Pericardium fibroblast (primary cell): ENCODE data around the gene CDC25C. TPM values are rescaled to one million over a fixed set of nuclear protein-coding genes. Genes with fewer than 3 reads are reported as not detected.

Source experiments
- total RNA-seq: library from RNA; depleted of rRNA; stranded (reverse); fragments of >200 nt; gene quantifications from 2 replicates; pipeline ENCODE4 v1.2.3, GENCODE V29; 2015

CDC25C gene
- 0.12 TPM in 1 of 2 replicates, not detected in the other for total RNA-seq

DNA sequence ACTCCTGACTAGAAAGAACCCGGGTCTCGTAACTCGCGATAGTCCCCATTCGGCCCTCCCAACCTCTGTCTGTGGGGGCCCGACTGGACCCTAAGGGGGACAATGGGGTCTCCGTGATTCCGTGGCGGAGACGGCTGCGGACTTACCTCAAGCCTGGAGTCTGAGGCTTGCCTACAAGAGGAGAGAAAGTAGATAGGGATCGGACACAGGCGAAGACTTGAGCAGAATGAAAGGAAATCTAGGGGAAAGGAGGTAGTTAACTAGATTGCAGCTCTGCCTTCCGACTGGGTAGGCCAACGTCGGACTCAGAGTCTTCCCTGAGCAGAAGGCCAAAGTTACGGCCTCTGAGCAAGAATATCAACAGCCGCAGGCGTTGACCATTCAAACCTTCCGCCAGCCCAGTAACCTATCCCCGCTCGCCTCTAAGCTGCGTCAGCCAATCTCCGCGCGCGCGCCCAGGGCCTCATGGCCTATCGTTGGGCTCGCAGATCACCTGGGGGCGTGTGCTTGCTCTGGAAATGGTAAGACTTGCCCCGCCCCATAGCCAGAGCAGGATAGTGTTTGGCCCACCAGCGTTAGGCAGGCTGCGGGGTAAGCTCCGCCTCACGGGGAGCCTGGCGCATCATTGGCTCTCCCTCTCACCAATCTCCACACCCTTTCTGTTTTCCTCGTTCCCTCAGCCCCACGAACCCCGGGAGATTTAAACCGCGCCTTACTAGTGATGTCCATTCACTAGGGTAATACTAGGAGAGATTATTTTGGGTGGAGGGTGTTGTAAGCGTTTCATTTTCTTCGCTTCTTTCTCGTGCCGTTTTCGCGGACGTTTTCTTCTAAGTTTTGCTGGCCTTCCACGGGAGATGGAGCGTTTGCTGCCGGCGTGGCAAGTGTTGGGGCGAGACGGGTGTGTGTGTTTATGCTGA is at the start of gene CDC25C:
Gene CDC25C (minus strand): TSS at position 356 of the 920 bp plus-strand sequence. CDS start 624 bp downstream, outside the sequence.

DNA sequence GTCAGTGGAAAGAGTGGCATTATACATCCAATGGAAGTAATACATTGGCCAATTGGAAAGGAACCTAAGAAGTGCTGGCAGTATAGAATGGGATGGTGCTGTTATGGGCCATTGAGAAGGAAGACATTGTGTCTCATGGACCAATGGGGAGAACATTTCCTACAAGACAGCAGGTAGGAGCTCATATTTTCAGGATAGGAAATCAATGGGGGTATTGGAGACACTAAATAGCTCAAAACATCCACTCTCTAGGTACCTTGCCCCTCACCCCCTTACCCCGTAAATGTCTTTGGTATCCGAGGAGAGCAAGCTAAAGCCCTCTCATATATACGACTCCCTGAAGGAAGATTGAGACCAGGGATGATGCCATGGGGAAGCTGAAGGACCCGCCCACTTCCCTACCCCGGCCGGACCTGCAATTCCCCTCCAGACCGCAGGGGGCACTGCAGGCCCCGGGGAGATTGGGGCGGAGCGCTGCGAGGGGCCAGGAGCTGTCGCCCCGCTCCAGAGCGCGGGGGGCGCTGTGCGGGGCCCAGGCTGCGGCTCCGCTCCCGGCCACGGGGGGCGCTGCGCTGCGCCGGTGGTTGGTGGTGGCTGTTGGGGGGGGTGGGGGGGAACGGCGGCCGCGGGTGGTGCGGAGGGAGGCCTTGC is 20.6 kb upstream of the CDC25C start, which contains the start of gene KDM3B:
Gene KDM3B (plus strand): TSS at position 615 of the 651 bp plus-strand sequence. CDS start 111 bp downstream, outside the sequence.

GRCh38 chr5:138337685-138338410 is 6.2 kb upstream of the CDC25C start, which contains the start of gene FAM53C:
Gene FAM53C, plus strand, starts transcription at chr5:138338266. Its CDS starts 3,070 bp downstream, at chr5:138341336.

GRCh38 chr5:138274189-138274853 is 57.3 kb downstream of the CDC25C start, which contains the start of gene GFRA3:
Gene GFRA3, minus strand, starts transcription at chr5:138274621. Its CDS starts 197 bp downstream, at chr5:138274424.

Other genes with a start within 250 kb of the CDC25C start
- gene WNT8A, start 247.8 kb downstream of the CDC25C start, total RNA-seq = not detected in 2 replicates
- 1.2 and 1.4 TPM in 2 replicates for gene NME5, start 192.4 kb downstream of the CDC25C start, total RNA-seq
- 20.6 and 22.8 TPM in 2 replicates for gene BRD8, start 153.2 kb downstream of the CDC25C start, total RNA-seq
- gene KIF20A, start 152.7 kb downstream of the CDC25C start, total RNA-seq = 1.3 and 4.3 TPM in 2 replicates
- 13.1 and 17.3 TPM in 2 replicates for gene CDC23, start 118.5 kb downstream of the CDC25C start, total RNA-seq
- not detected in 2 replicates for gene GFRA3, start 57.2 kb downstream of the CDC25C start, total RNA-seq
- gene FAM53C, start 6.5 kb upstream of the CDC25C start, total RNA-seq = 23.8 and 24.7 TPM in 2 replicates
- 19.0 and 27.5 TPM in 2 replicates for gene KDM3B, start 20.9 kb upstream of the CDC25C start, total RNA-seq
- gene REEP2, start 107.3 kb upstream of the CDC25C start, total RNA-seq = 4.8 and 5.4 TPM in 2 replicates
- 54.5 and 62.2 TPM in 2 replicates for gene EGR1, start 133.7 kb upstream of the CDC25C start, total RNA-seq
- gene ETF1, start 211.4 kb upstream of the CDC25C start, total RNA-seq = 59.1 and 68.1 TPM in 2 replicates
- 201 and 290 TPM in 2 replicates for gene HSPA9, start 243.6 kb upstream of the CDC25C start, total RNA-seq